GM23338 (cell line): ENCODE measurements around the gene SMAGP. TPM values are rescaled to one million over a fixed set of nuclear protein-coding genes. Genes with fewer than 3 reads are reported as not detected.

Source experiments
- ATAC-seq: fragments of 200-7000 bp; cut with Tn5 transposase; 3 replicates; pipeline ENCODE4 v1.9.1; 2020
- DNase-seq: peaks from one replicate; pipeline ENCODE4 v3.0.0-alpha.2; 2015; ENCODE audit warnings: low spot score
- H2AFZ ChIP-seq: fragments of 200-600 bp; sonication (generic); 2 replicates; pipeline ENCODE4 v1.8.0; 2016; ENCODE audit warnings: antibody characterized with exemption, mild to moderate bottlenecking, moderate library complexity
- H3F3A ChIP-seq: fragments of 200-600 bp; sonication (generic); replicated peaks from 2 replicates; pipeline ENCODE4 v1.8.0; 2017; ENCODE audit warnings: antibody characterized with exemption, mixed run types, low read depth
- H3K27ac ChIP-seq: fragments of 200-600 bp; sonication (generic); 2 replicates; pipeline ENCODE4 v1.6.1; 2016; ENCODE audit warnings: low read depth
- H3K27me3 ChIP-seq: fragments of 200-600 bp; sonication (generic); 2 replicates; pipeline ENCODE4 v1.8.0; 2016; ENCODE audit warnings: mild to moderate bottlenecking, mixed run types, moderate library complexity; ENCODE audit not compliant: insufficient read depth
- H3K36me3 ChIP-seq: fragments of 200-600 bp; sonication (generic); 2 replicates; pipeline ENCODE4 v1.8.0; 2016; ENCODE audit warnings: mild to moderate bottlenecking; ENCODE audit not compliant: insufficient read depth
- H3K4me1 ChIP-seq: fragments of 200-600 bp; sonication (generic); 2 replicates; pipeline ENCODE4 v1.8.0; 2016; ENCODE audit warnings: mild to moderate bottlenecking, moderate library complexity; ENCODE audit not compliant: insufficient read depth
- H3K4me2 ChIP-seq: fragments of 200-600 bp; sonication (generic); 2 replicates; pipeline ENCODE4 v1.7.1; 2017; ENCODE audit warnings: mixed run types
- H3K4me3 ChIP-seq: fragments of 200-600 bp; sonication (generic); 2 replicates; pipeline ENCODE4 v1.6.1; 2016; ENCODE audit warnings: mixed run types
- H3K79me2 ChIP-seq: fragments of 200-600 bp; sonication (generic); replicated peaks from 2 replicates; pipeline ENCODE4 v1.8.0; 2017; ENCODE audit warnings: mild to moderate bottlenecking; ENCODE audit not compliant: insufficient read depth
- H3K9me2 ChIP-seq: fragments of 200-600 bp; sonication (generic); 2 replicates; pipeline ENCODE4 v1.8.0; 2017; ENCODE audit not compliant: insufficient read depth
- H4K20me1 ChIP-seq: fragments of 200-600 bp; sonication (generic); replicated peaks from 2 replicates; pipeline ENCODE4 v1.8.0; 2017; ENCODE audit warnings: mild to moderate bottlenecking; ENCODE audit not compliant: insufficient read depth
- H3K27ac Mint-ChIP-seq: 2 replicates; pipeline ENCODE4 v1.8.0; 2020; ENCODE audit warnings: inconsistent platforms, mild to moderate bottlenecking, moderate library complexity, mixed read lengths
- H3K27me3 Mint-ChIP-seq: 3 replicates; pipeline ENCODE4 v1.8.0; 2022; ENCODE audit warnings: low read depth, mild to moderate bottlenecking, moderate library complexity, mixed read lengths, inconsistent platforms; ENCODE audit not compliant: insufficient read depth, poor library complexity
- H3K36me3 Mint-ChIP-seq: 3 replicates; pipeline ENCODE4 v1.8.0; 2021; ENCODE audit warnings: low read depth, mild to moderate bottlenecking, inconsistent platforms, moderate library complexity, mixed read lengths
- H3K4me1 Mint-ChIP-seq: 3 replicates; pipeline ENCODE4 v1.8.0; 2020; ENCODE audit warnings: mild to moderate bottlenecking, inconsistent platforms, mixed read lengths
- H3K4me3 Mint-ChIP-seq: 3 replicates; pipeline ENCODE4 v1.8.0; 2021; ENCODE audit warnings: moderate library complexity, mild to moderate bottlenecking, inconsistent platforms, mixed read lengths
- H3K9me3 Mint-ChIP-seq: 3 replicates; pipeline ENCODE4 v1.8.0; 2020; ENCODE audit warnings: moderate library complexity, mild to moderate bottlenecking, inconsistent platforms, mixed read lengths
- CTCF ChIP-seq, 2 experiments: fragments of 200-600 bp in 1 of 2; sonication (generic) in 1 of 2; conservative IDR thresholded peaks; 2 replicates each; pipeline versions ENCODE4 v1.5.1 to v1.6.1; 2016 to 2017; ENCODE audit warnings: antibody characterized with exemption in 2 of 2, low read depth in 2 of 2, mild to moderate bottlenecking in 2 of 2, moderate library complexity in 1 of 2
- ETS1 ChIP-seq: IDR thresholded peaks from 2 replicates; pipeline ENCODE4 v1.6.1; 2016; ENCODE audit warnings: antibody characterized with exemption
- JUNB ChIP-seq: IDR thresholded peaks from one replicate; pipeline ENCODE4 v1.6.1; 2016; ENCODE audit warnings: antibody characterized with exemption; ENCODE audit not compliant: unreplicated experiment
- NANOG ChIP-seq: IDR thresholded peaks from 2 replicates; pipeline ENCODE4 v1.6.1; 2016; ENCODE audit warnings: antibody characterized with exemption, borderline replicate concordance
- POLR2AphosphoS5 ChIP-seq: IDR thresholded peaks from 2 replicates; pipeline ENCODE4 v1.6.1; 2016; ENCODE audit warnings: antibody characterized with exemption, low read depth
- ZNF331 ChIP-seq: fragments of 250-450 bp; sonication (Bioruptor Pico); IDR thresholded peaks from 2 replicates; pipeline ENCODE4 v1.5.0; 2020; ENCODE audit warnings: low read depth, mild to moderate bottlenecking, moderate library complexity
- ZNF462 ChIP-seq: fragments of 250-450 bp; sonication (Bioruptor Pico); IDR thresholded peaks from 2 replicates; pipeline ENCODE4 v1.5.0; 2020; ENCODE audit warnings: mild to moderate bottlenecking, moderate library complexity
- polyA plus RNA-seq: library from polyadenylated mRNA; unstranded; fragments of >200 nt; fragmentation: Nextera tagmentation; extraction: Ambion mirVana; gene quantifications from 2 replicates; pipeline ENCODE4 v1.2.1, GENCODE V29; 2016
- total RNA-seq: library from RNA; depleted of rRNA; stranded (reverse); fragments of >200 nt; shearing (Covaris generic); gene quantifications from 2 replicates; pipeline ENCODE4 v1.2.3, GENCODE V29; 2014

Gene SMAGP
- total and polyA plus RNA-seq, 2 experiments from 2014 or later = 4.7 to 8.2 TPM

GRCh38 chr12:51232642-51233041 is 37.6 kb downstream of the SMAGP start (continued):
- TF ChIP-seq ZNF462 (CRISPR knock-in tag) = no peak

- Mint-ChIP-seq H3K4me3 (no peak overlapping the region), H3K27me3 (no peaks in the 10 kb centered on the region), H3K36me3 (no peaks in the 10 kb centered on the region), H3K27ac (no peak overlapping the region), H3K9me3 (no peaks in the 10 kb centered on the region; the same call in 2 of the 3 replicates), H3K4me1 (peaks cover 3% of the 10 kb centered on the region; the same call in 1 of the 3 replicates)
- ATAC-seq = no peak
- DNase-seq = no peak
- Histone ChIP-seq H3K79me2 (no peaks in the 10 kb centered on the region), H3K27ac (no peak overlapping the region), H3K27me3 (no peaks in the 10 kb centered on the region), H3K36me3 (no peaks in the 10 kb centered on the region), H3F3A (no peaks in the 10 kb centered on the region), H3K4me3 (no peak overlapping the region), H3K4me2 (no peak overlapping the region), H4K20me1 (no peaks in the 10 kb centered on the region), H2AFZ (no peak overlapping the region), H3K9me2 (no peaks in the 10 kb centered on the region), H3K4me1 (no peaks in the 10 kb centered on the region)
- TF ChIP-seq JUNB = no peak
- TF ChIP-seq POLR2AphosphoS5 = no peak
- TF ChIP-seq NANOG = no peak
- TF ChIP-seq CTCF (conservative IDR thresholded peaks at IDR 0.05; ENCODE audit: low read depth in 2 of 2) = no peak
- TF ChIP-seq ETS1 = no peak
- no peak for TF ChIP-seq ZNF331 (CRISPR knock-in tag)
Observed at GRCh38 chr12:51229116-51229809, 41.0 kb downstream of the SMAGP start.
